WTC11 (cell line): Measurements from ENCODE around the gene NPW. TPM values are rescaled to one million over a fixed set of nuclear protein-coding genes. Genes with fewer than 3 reads are reported as not detected.

ENCODE experiments used
- ATAC-seq: fragments of 200-7000 bp; cut with Tn5 transposase; 2 replicates; pipeline ENCODE4 v1.10.0; 2021; ENCODE audit warnings: mild to moderate bottlenecking, moderate library complexity
- CTCF ChIA-PET: fragments of 300-600 bp; sonication (Branson Sonifier 250); formaldehyde crosslinking; loops from one replicate; lab custom pipeline; 2021; ENCODE audit warnings: antibody characterized with exemption; lab: Charles Lee
- POLR2A ChIA-PET: fragments of 350-600 bp; sonication (Branson Sonifier 250); formaldehyde crosslinking; loops from one replicate; lab custom pipeline; 2021; ENCODE audit warnings: antibody characterized with exemption; lab: Charles Lee
- DNase-seq: peaks from one replicate; pipeline ENCODE4 v3.0.0; 2021; ENCODE audit warnings: low spot score
- H3K27ac Mint-ChIP-seq: 2 replicates; pipeline ENCODE4 v1.8.0; 2021; ENCODE audit warnings: mixed read lengths
- H3K27me3 Mint-ChIP-seq: 2 replicates; pipeline ENCODE4 v1.8.0; 2021; ENCODE audit warnings: low read depth, mild to moderate bottlenecking, moderate library complexity, mixed read lengths
- H3K36me3 Mint-ChIP-seq: 2 replicates; pipeline ENCODE4 v1.8.0; 2021; ENCODE audit warnings: mixed read lengths
- H3K4me1 Mint-ChIP-seq: 2 replicates; pipeline ENCODE4 v1.8.0; 2022; ENCODE audit warnings: mixed read lengths
- H3K4me3 Mint-ChIP-seq: 2 replicates; pipeline ENCODE4 v1.8.0; 2021; ENCODE audit warnings: mild to moderate bottlenecking, moderate library complexity, mixed read lengths
- H3K9me3 Mint-ChIP-seq: 2 replicates; pipeline ENCODE4 v1.8.0; 2021; ENCODE audit warnings: mixed read lengths
- CREM ChIP-seq: sonication (generic); formaldehyde crosslinking; IDR thresholded peaks from 2 replicates; pipeline ENCODE4 v1.8.1; 2022; ENCODE audit warnings: mild to moderate bottlenecking, missing genetic modification reagents, moderate library complexity
- ELF4 ChIP-seq: sonication (generic); formaldehyde crosslinking; IDR thresholded peaks from 2 replicates; pipeline ENCODE4 v1.8.1; 2022; ENCODE audit warnings: low read depth, mild to moderate bottlenecking, moderate library complexity, missing genetic modification reagents
- ETV6 ChIP-seq: sonication (generic); formaldehyde crosslinking; IDR thresholded peaks from 2 replicates; pipeline ENCODE4 v1.8.1; 2022; ENCODE audit warnings: mild to moderate bottlenecking, missing genetic modification reagents
- FOXP1 ChIP-seq: sonication (generic); formaldehyde crosslinking; IDR thresholded peaks from 2 replicates; pipeline ENCODE4 v1.8.0; 2022; ENCODE audit warnings: missing genetic modification reagents, mild to moderate bottlenecking, moderate library complexity, borderline replicate concordance
- GTF2I ChIP-seq: fragments of 250-450 bp; sonication (Bioruptor Pico); conservative IDR thresholded peaks from 2 replicates; pipeline ENCODE4 v1.4.0; 2021; ENCODE audit warnings: mild to moderate bottlenecking
- KAT7 ChIP-seq: sonication (generic); formaldehyde crosslinking; IDR thresholded peaks from 2 replicates; pipeline ENCODE4 v1.8.1; 2023; ENCODE audit warnings: missing genetic modification reagents, mild to moderate bottlenecking, borderline replicate concordance
- PRRX2 ChIP-seq: fragments of 250-450 bp; sonication (Bioruptor Pico); IDR thresholded peaks from 2 replicates; pipeline ENCODE4 v1.8.0; 2021; ENCODE audit warnings: mild to moderate bottlenecking
- TCF7 ChIP-seq: sonication (generic); formaldehyde crosslinking; IDR thresholded peaks from 2 replicates; pipeline ENCODE4 v1.8.0; 2022; ENCODE audit warnings: mild to moderate bottlenecking, low read depth, missing genetic modification reagents, moderate library complexity
- ZNF317 ChIP-seq: sonication (generic); formaldehyde crosslinking; IDR thresholded peaks from 2 replicates; pipeline ENCODE4 v1.8.1; 2023; ENCODE audit warnings: low read depth, mild to moderate bottlenecking, moderate library complexity, missing genetic modification reagents, borderline replicate concordance
- ZNF416 ChIP-seq: fragments of 250-450 bp; sonication (Bioruptor Pico); IDR thresholded peaks from 2 replicates; pipeline ENCODE4 v1.9.0; 2021; ENCODE audit warnings: mild to moderate bottlenecking, inconsistent platforms
- ZNF423 ChIP-seq: fragments of 250-450 bp; sonication (Bioruptor Pico); IDR thresholded peaks from 2 replicates; pipeline ENCODE4 v2.1.2; 2022; ENCODE audit warnings: mild to moderate bottlenecking, moderate library complexity
- total RNA-seq: library from RNA; stranded (reverse); gene quantifications from 3 replicates; pipeline ENCODE4 v1.2.3, GENCODE V29; 2021
- TF ChIP-seq, protein P1 (sequence below): sonication (generic); formaldehyde crosslinking; IDR thresholded peaks from 2 replicates; pipeline ENCODE4 v1.8.1; 2022; ENCODE audit warnings: low read depth, mild to moderate bottlenecking, moderate library complexity, missing genetic modification reagents, borderline replicate concordance
- TF ChIP-seq, protein P2 (sequence below): sonication (generic); formaldehyde crosslinking; IDR thresholded peaks from 2 replicates; pipeline ENCODE4 v1.8.1; 2023; ENCODE audit warnings: mild to moderate bottlenecking, missing genetic modification reagents, borderline replicate concordance
- TF ChIP-seq, protein P3 (sequence below): sonication (generic); formaldehyde crosslinking; IDR thresholded peaks from 2 replicates; pipeline ENCODE4 v1.8.0; 2022; ENCODE audit warnings: mild to moderate bottlenecking, missing genetic modification reagents
- TF ChIP-seq, protein P4 (sequence below): sonication (generic); formaldehyde crosslinking; IDR thresholded peaks from 2 replicates; pipeline ENCODE4 v1.8.1; 2023; ENCODE audit warnings: mild to moderate bottlenecking, missing genetic modification reagents
- TF ChIP-seq, protein P5 (sequence below): sonication (generic); formaldehyde crosslinking; IDR thresholded peaks from 2 replicates; pipeline ENCODE4 v1.8.0; 2023; ENCODE audit warnings: mild to moderate bottlenecking, missing genetic modification reagents
- TF ChIP-seq, protein P6 (sequence below): fragments of 250-450 bp; sonication (Bioruptor Pico); IDR thresholded peaks from 2 replicates; pipeline ENCODE4 v1.9.0; 2021; ENCODE audit warnings: moderate library complexity, mild to moderate bottlenecking, inconsistent platforms, borderline replicate concordance

NPW gene
- total RNA-seq, 1 experiment from 2014 or later: 15.2 TPM

DNA sequence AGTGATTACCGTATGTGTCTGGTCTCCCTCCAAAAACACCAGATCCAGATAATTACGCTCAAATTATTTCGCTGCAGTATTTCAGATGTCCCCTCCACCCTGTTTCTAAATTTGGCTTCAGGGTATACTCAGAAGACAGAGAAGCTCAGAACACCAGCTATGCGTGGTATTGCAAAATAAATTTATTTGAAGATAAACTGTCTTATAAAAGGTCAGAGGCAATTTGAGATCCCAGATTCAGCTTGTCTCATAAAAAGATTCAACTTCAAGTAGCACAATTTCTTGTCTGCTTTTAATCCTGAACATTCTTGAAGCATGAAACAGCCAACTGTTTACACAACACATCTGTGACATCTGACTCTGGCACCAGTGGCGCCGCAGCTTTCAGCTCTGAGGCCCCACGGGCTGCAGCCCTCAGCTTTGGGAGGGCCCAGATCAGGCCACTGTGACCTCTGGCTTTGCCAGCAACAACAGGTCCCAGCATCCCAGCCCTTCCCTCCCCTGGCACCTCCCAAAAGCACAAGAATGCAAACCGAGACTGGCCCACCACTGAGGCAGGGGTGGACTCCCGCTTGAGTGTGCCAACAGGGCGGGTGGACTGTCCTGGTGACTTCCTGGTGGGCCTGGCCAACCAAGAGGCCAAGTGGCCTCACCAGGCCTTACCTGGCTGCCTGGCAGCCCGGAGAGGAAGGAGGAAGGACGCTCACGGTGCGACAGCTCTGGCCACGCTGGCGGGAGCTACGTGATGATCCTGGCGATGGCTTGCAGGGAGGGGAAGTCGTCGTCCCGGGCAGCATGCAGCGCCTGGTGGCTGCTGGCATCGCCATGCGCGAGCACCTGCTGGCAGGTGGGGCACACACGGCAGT is 21.9 kb upstream of the NPW start (continued):
- TF ChIP-seq, protein P1, sequence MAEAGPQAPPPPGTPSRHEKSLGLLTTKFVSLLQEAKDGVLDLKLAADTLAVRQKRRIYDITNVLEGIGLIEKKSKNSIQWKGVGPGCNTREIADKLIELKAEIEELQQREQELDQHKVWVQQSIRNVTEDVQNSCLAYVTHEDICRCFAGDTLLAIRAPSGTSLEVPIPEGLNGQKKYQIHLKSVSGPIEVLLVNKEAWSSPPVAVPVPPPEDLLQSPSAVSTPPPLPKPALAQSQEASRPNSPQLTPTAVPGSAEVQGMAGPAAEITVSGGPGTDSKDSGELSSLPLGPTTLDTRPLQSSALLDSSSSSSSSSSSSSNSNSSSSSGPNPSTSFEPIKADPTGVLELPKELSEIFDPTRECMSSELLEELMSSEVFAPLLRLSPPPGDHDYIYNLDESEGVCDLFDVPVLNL: no peak
- TF ChIP-seq ELF4 (no peak), PRRX2 (CRISPR knock-in tag) (no peak), ZNF416 (no peak)

DNA sequence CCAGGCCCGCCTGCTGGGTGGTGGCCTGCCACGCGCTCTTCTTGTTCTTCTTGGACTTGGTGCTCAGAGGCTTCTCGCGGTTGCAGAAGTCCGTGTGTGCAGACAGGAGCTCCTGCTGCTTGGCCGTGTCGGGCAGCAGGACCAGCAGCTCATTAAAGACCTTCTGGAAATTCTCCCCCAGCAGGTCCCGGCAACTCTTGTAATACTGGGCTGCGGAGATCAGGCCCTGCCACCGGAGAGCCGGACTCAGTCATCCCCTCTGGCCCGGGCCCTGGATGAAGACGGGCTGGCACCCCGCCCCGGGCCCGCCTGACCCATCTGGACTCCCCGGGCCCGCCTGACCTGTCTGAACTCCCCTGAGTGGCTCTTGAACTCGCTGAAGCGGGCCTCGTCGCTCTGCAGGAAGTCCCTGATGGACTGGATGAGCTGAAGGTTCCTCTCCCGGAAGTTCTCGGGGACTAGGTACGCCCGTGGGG is 21.2 kb upstream of the NPW start:
- DNase-seq: no peak
- Mint-ChIP-seq H3K4me1 (0 out of 2 replicates have a peak, but pooled peaks cover 1% of the 10 kb centered on the region), H3K36me3 (peaks cover 24% of the 10 kb centered on the region), H3K9me3 (no peaks in the 10 kb centered on the region), H3K27ac (no peak overlapping the region; the same call in 1 of the 2 replicates), H3K4me3 (no peak overlapping the region), H3K27me3 (no peaks in the 10 kb centered on the region; the same call in 1 of the 2 replicates)
- ATAC-seq: no peak
- TF ChIP-seq, protein P2, sequence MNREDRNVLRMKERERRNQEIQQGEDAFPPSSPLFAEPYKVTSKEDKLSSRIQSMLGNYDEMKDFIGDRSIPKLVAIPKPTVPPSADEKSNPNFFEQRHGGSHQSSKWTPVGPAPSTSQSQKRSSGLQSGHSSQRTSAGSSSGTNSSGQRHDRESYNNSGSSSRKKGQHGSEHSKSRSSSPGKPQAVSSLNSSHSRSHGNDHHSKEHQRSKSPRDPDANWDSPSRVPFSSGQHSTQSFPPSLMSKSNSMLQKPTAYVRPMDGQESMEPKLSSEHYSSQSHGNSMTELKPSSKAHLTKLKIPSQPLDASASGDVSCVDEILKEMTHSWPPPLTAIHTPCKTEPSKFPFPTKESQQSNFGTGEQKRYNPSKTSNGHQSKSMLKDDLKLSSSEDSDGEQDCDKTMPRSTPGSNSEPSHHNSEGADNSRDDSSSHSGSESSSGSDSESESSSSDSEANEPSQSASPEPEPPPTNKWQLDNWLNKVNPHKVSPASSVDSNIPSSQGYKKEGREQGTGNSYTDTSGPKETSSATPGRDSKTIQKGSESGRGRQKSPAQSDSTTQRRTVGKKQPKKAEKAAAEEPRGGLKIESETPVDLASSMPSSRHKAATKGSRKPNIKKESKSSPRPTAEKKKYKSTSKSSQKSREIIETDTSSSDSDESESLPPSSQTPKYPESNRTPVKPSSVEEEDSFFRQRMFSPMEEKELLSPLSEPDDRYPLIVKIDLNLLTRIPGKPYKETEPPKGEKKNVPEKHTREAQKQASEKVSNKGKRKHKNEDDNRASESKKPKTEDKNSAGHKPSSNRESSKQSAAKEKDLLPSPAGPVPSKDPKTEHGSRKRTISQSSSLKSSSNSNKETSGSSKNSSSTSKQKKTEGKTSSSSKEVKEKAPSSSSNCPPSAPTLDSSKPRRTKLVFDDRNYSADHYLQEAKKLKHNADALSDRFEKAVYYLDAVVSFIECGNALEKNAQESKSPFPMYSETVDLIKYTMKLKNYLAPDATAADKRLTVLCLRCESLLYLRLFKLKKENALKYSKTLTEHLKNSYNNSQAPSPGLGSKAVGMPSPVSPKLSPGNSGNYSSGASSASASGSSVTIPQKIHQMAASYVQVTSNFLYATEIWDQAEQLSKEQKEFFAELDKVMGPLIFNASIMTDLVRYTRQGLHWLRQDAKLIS (CRISPR knock-in tag): no peak
- TF ChIP-seq GTF2I (CRISPR knock-in tag): no peak
- no peak for TF ChIP-seq TCF7 (CRISPR knock-in tag)
- TF ChIP-seq, protein P3, sequence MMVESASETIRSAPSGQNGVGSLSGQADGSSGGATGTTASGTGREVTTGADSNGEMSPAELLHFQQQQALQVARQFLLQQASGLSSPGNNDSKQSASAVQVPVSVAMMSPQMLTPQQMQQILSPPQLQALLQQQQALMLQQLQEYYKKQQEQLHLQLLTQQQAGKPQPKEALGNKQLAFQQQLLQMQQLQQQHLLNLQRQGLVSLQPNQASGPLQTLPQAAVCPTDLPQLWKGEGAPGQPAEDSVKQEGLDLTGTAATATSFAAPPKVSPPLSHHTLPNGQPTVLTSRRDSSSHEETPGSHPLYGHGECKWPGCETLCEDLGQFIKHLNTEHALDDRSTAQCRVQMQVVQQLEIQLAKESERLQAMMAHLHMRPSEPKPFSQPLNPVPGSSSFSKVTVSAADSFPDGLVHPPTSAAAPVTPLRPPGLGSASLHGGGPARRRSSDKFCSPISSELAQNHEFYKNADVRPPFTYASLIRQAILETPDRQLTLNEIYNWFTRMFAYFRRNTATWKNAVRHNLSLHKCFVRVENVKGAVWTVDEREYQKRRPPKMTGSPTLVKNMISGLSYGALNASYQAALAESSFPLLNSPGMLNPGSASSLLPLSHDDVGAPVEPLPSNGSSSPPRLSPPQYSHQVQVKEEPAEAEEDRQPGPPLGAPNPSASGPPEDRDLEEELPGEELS (CRISPR knock-in tag): no peak
- CTCF ChIA-PET: interaction anchor here (0.5 to 0.7 kb wide), 2 partner anchors 18 to 140 kb away, joined by 3 read pairs; no protein-coding TSS in a partner anchor
- POLR2A ChIA-PET: no interaction called here

DNA sequence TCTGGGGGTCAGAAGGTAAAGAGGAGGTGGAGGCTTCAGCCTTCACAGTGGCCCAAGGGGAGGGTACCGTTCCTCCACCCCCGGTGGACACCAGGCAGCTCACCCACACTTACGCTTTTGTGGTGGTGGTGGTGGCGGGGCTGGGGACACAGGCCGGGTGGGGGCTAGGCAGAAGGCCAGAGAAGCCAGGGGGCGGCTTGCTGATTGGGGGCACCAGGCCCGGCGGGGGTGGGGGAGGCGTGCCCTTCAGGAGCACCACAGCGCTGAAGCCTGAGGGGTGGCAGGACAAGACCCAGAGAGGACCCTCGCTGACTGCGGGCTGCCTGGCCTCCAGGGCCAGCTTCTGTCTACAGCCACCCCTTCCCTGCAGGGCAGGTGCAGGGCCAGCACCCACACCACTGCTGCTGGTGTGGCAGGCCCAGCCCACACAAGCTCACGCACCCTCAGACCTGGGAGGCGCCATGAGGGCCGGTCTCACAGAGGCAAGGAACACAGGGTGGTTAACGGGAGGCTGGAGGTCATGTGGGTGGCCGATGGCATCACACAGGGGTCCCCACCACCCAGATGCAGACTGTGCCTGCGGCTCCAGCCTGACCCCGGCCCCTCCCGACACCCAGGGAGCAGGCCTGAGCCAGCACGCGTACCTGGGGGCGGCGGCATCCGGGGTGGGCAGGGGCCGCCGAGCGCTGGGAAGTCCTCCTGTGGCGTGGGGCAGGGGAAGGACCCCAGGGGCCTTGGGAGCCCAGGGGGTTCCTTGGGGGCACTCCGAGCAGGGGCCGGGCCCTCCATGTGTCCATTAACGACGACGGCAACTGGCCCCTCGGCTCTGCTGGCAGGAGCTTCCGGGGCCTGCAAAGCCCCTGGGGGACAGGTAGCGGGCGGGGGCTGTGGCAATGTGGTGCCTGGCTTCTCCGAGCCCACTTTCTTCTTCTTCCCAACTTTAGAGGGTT is 20.5 kb upstream of the NPW start:
- ATAC-seq: no peak
- Mint-ChIP-seq H3K27ac (no peak overlapping the region), H3K36me3 (peaks cover 24% of the 10 kb centered on the region), H3K27me3 (no peaks in the 10 kb centered on the region), H3K9me3 (no peaks in the 10 kb centered on the region), H3K4me1 (no peaks in the 10 kb centered on the region), H3K4me3 (no peak overlapping the region)
- CTCF ChIA-PET: interaction anchor here (0.5 to 1.1 kb wide), 3 partner anchors 17 to 139 kb away, joined by 3 read pairs; no protein-coding TSS in a partner anchor
- no peak for DNase-seq
- POLR2A ChIA-PET: no interaction called here
- TF ChIP-seq, protein P4, sequence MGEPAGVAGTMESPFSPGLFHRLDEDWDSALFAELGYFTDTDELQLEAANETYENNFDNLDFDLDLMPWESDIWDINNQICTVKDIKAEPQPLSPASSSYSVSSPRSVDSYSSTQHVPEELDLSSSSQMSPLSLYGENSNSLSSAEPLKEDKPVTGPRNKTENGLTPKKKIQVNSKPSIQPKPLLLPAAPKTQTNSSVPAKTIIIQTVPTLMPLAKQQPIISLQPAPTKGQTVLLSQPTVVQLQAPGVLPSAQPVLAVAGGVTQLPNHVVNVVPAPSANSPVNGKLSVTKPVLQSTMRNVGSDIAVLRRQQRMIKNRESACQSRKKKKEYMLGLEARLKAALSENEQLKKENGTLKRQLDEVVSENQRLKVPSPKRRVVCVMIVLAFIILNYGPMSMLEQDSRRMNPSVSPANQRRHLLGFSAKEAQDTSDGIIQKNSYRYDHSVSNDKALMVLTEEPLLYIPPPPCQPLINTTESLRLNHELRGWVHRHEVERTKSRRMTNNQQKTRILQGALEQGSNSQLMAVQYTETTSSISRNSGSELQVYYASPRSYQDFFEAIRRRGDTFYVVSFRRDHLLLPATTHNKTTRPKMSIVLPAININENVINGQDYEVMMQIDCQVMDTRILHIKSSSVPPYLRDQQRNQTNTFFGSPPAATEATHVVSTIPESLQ: no peak
- TF ChIP-seq CREM (CRISPR knock-in tag) (no peak), ZNF317 (CRISPR knock-in tag) (no peak), FOXP1 (CRISPR knock-in tag) (no peak), ZNF423 (CRISPR knock-in tag) (no peak), KAT7 (CRISPR knock-in tag) (no peak), ETV6 (no peak)
- TF ChIP-seq, protein P5, sequence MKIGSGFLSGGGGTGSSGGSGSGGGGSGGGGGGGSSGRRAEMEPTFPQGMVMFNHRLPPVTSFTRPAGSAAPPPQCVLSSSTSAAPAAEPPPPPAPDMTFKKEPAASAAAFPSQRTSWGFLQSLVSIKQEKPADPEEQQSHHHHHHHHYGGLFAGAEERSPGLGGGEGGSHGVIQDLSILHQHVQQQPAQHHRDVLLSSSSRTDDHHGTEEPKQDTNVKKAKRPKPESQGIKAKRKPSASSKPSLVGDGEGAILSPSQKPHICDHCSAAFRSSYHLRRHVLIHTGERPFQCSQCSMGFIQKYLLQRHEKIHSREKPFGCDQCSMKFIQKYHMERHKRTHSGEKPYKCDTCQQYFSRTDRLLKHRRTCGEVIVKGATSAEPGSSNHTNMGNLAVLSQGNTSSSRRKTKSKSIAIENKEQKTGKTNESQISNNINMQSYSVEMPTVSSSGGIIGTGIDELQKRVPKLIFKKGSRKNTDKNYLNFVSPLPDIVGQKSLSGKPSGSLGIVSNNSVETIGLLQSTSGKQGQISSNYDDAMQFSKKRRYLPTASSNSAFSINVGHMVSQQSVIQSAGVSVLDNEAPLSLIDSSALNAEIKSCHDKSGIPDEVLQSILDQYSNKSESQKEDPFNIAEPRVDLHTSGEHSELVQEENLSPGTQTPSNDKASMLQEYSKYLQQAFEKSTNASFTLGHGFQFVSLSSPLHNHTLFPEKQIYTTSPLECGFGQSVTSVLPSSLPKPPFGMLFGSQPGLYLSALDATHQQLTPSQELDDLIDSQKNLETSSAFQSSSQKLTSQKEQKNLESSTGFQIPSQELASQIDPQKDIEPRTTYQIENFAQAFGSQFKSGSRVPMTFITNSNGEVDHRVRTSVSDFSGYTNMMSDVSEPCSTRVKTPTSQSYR (CRISPR knock-in tag): no peak
- TF ChIP-seq, protein P6, sequence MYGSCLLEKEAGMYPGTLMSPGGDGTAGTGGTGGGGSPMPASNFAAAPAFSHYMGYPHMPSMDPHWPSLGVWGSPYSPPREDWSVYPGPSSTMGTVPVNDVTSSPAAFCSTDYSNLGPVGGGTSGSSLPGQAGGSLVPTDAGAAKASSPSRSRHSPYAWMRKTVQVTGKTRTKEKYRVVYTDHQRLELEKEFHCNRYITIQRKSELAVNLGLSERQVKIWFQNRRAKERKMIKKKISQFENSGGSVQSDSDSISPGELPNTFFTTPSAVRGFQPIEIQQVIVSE (CRISPR knock-in tag): no peak
